Central memory CD8-positive, alpha-beta T cell (primary cell): ENCODE data around the gene MAPK4.

Experiments
- ATAC-seq: fragments of 150-1000 bp; cut with Tn5 transposase; replicated peaks from 2 replicates; pipeline ENCODE4 v1.10.0; 2022; ENCODE audit warnings: mild to moderate bottlenecking, moderate FRiP score, moderate number of reproducible peaks; ENCODE audit not compliant: poor library complexity, severe bottlenecking; ENCODE audit errors: extremely low read depth
- DNase-seq, 2 donors: peaks; one replicate each; pipeline ENCODE4 v3.0.0; 2021; ENCODE audit warnings: low spot score in 2 of 2
- H3K27ac Mint-ChIP-seq: one replicate; pipeline ENCODE4 v1.8.0; 2022; ENCODE audit warnings: low read depth, mild to moderate bottlenecking, moderate library complexity, mixed read lengths
- H3K27me3 Mint-ChIP-seq: one replicate; pipeline ENCODE4 v1.8.0; 2022; ENCODE audit warnings: mixed read lengths
- H3K36me3 Mint-ChIP-seq: one replicate; pipeline ENCODE4 v1.8.0; 2022; ENCODE audit warnings: mild to moderate bottlenecking, moderate library complexity, mixed read lengths; ENCODE audit not compliant: insufficient read depth
- H3K4me1 Mint-ChIP-seq: one replicate; pipeline ENCODE4 v1.8.0; 2022; ENCODE audit warnings: mixed read lengths
- H3K4me3 Mint-ChIP-seq: one replicate; pipeline ENCODE4 v1.8.0; 2022; ENCODE audit warnings: mild to moderate bottlenecking, moderate library complexity, mixed read lengths
- H3K9me3 Mint-ChIP-seq: one replicate; pipeline ENCODE4 v1.8.0; 2022; ENCODE audit warnings: mixed read lengths

MAPK4 gene

GRCh38 chr18:50616484-50617048, 56.7 kb downstream of the MAPK4 start:
- H3K4me1 Mint-ChIP-seq, result no peaks in the 10 kb centered on the region
- no peaks in the 10 kb centered on the region for H3K36me3 Mint-ChIP-seq
- H3K27me3 Mint-ChIP-seq, result peaks cover 32% of the 10 kb centered on the region
- no peak overlapping the region for H3K4me3 Mint-ChIP-seq
- ATAC-seq (no peak), DNase-seq (no peak)
- H3K9me3 Mint-ChIP-seq, result no peaks in the 10 kb centered on the region
- no peak overlapping the region for H3K27ac Mint-ChIP-seq

GRCh38 chr18:50619861-50620275, 60.0 kb downstream of the MAPK4 start:
- peaks cover 37% of the 10 kb centered on the region for H3K27me3 Mint-ChIP-seq
- H3K4me1 Mint-ChIP-seq, result no peaks in the 10 kb centered on the region
- no peaks in the 10 kb centered on the region for H3K36me3 Mint-ChIP-seq
- ATAC-seq, result no peak
- DNase-seq, result no peak
- H3K9me3 Mint-ChIP-seq, result no peaks in the 10 kb centered on the region
- H3K4me3 Mint-ChIP-seq, result no peak overlapping the region
- no peak overlapping the region for H3K27ac Mint-ChIP-seq

- DNase-seq (no peak), ATAC-seq (no peak)
- Mint-ChIP-seq H3K9me3 (no peaks in the 10 kb centered on the region), H3K27me3 (peaks cover 37% of the 10 kb centered on the region), H3K4me1 (no peaks in the 10 kb centered on the region), H3K27ac (no peak overlapping the region), H3K36me3 (no peaks in the 10 kb centered on the region), H3K4me3 (no peak overlapping the region)
Observed at GRCh38 chr18:50620319-50620718, 60.4 kb downstream of the MAPK4 start.

GRCh38 chr18:50621366-50621765, 61.5 kb downstream of the MAPK4 start:
- Mint-ChIP-seq H3K27ac (no peak overlapping the region), H3K27me3 (peaks cover 28% of the 10 kb centered on the region), H3K9me3 (no peaks in the 10 kb centered on the region), H3K4me3 (no peak overlapping the region), H3K4me1 (no peaks in the 10 kb centered on the region), H3K36me3 (no peaks in the 10 kb centered on the region)
- ATAC-seq, result no peak
- DNase-seq, result no peak

GRCh38 chr18:50622320-50622719, 62.4 kb downstream of the MAPK4 start:
- peaks cover 28% of the 10 kb centered on the region for H3K27me3 Mint-ChIP-seq
- H3K36me3 Mint-ChIP-seq, result no peaks in the 10 kb centered on the region
- ATAC-seq, result no peak
- H3K27ac Mint-ChIP-seq, result no peak overlapping the region
- no peaks in the 10 kb centered on the region for H3K9me3 Mint-ChIP-seq
- no peaks in the 10 kb centered on the region for H3K4me1 Mint-ChIP-seq
- no peak for DNase-seq
- no peak overlapping the region for H3K4me3 Mint-ChIP-seq

- Mint-ChIP-seq H3K4me3 (no peak overlapping the region), H3K27me3 (peaks cover 24% of the 10 kb centered on the region), H3K36me3 (no peaks in the 10 kb centered on the region), H3K4me1 (no peaks in the 10 kb centered on the region), H3K9me3 (no peaks in the 10 kb centered on the region), H3K27ac (no peak overlapping the region)
- ATAC-seq (no peak), DNase-seq (no peak)
Observed at GRCh38 chr18:50622865-50623393, 63.0 kb downstream of the MAPK4 start.

- Mint-ChIP-seq H3K9me3 (no peaks in the 10 kb centered on the region), H3K4me3 (no peak overlapping the region), H3K36me3 (no peaks in the 10 kb centered on the region), H3K27ac (no peak overlapping the region), H3K27me3 (peaks cover 16% of the 10 kb centered on the region), H3K4me1 (no peaks in the 10 kb centered on the region)
- ATAC-seq, result no peak
- DNase-seq, result no peak
Observed at GRCh38 chr18:50623694-50624352, 63.9 kb downstream of the MAPK4 start.

- no peaks in the 10 kb centered on the region for H3K36me3 Mint-ChIP-seq
- peaks cover 27% of the 10 kb centered on the region for H3K27me3 Mint-ChIP-seq
- no peaks in the 10 kb centered on the region for H3K9me3 Mint-ChIP-seq
- H3K27ac Mint-ChIP-seq, result no peak overlapping the region
- no peaks in the 10 kb centered on the region for H3K4me1 Mint-ChIP-seq
- H3K4me3 Mint-ChIP-seq, result no peak overlapping the region
- no peak for DNase-seq
- ATAC-seq, result no peak
Observed at GRCh38 chr18:50624981-50625380, 65.1 kb downstream of the MAPK4 start.

- ATAC-seq (no peak), DNase-seq (no peak)
- Mint-ChIP-seq H3K4me3 (no peak overlapping the region), H3K4me1 (no peaks in the 10 kb centered on the region), H3K27ac (no peak overlapping the region), H3K27me3 (peaks cover 40% of the 10 kb centered on the region), H3K9me3 (no peaks in the 10 kb centered on the region), H3K36me3 (no peaks in the 10 kb centered on the region)
Observed at GRCh38 chr18:50626317-50626716, 66.4 kb downstream of the MAPK4 start.

GRCh38 chr18:50627594-50628532, 68.0 kb downstream of the MAPK4 start:
- Mint-ChIP-seq H3K27ac (no peak overlapping the region), H3K27me3 (peaks cover 50% of the 10 kb centered on the region), H3K9me3 (no peaks in the 10 kb centered on the region), H3K4me3 (no peak overlapping the region), H3K36me3 (no peaks in the 10 kb centered on the region), H3K4me1 (no peaks in the 10 kb centered on the region)
- ATAC-seq (no peak), DNase-seq (no peak)

- Mint-ChIP-seq H3K36me3 (no peaks in the 10 kb centered on the region), H3K4me3 (no peak overlapping the region), H3K27ac (no peak overlapping the region), H3K9me3 (no peaks in the 10 kb centered on the region), H3K27me3 (peaks cover 46% of the 10 kb centered on the region), H3K4me1 (no peaks in the 10 kb centered on the region)
- no peak for ATAC-seq
- DNase-seq, result no peak
Observed at GRCh38 chr18:50628533-50628905, 68.6 kb downstream of the MAPK4 start.

GRCh38 chr18:50629148-50629631, 69.3 kb downstream of the MAPK4 start:
- no peak overlapping the region for H3K27ac Mint-ChIP-seq
- no peak overlapping the region for H3K4me3 Mint-ChIP-seq
- ATAC-seq, result no peak

More at GRCh38 chr18:50629148-50629631, 69.3 kb downstream of the MAPK4 start:
- DNase-seq, result no peak
- Mint-ChIP-seq H3K9me3 (no peaks in the 10 kb centered on the region), H3K27me3 (peaks cover 45% of the 10 kb centered on the region), H3K4me1 (no peaks in the 10 kb centered on the region), H3K36me3 (no peaks in the 10 kb centered on the region)
